HepG2 (cell line): ENCODE data around the gene LYPLA2. TPM values are rescaled to one million over a fixed set of nuclear protein-coding genes. Genes with fewer than 3 reads are reported as not detected.

Experiments used
- CCDC6 ChIP-seq: sonication (generic); formaldehyde crosslinking; IDR thresholded peaks from 2 replicates; pipeline ENCODE4 v1.8.1; 2022; ENCODE audit warnings: mild to moderate bottlenecking, missing genetic modification reagents, moderate library complexity
- FOXC1 ChIP-seq: sonication (generic); formaldehyde crosslinking; IDR thresholded peaks from 2 replicates; pipeline ENCODE4 v1.8.0; 2022; ENCODE audit warnings: mild to moderate bottlenecking, missing genetic modification reagents, borderline replicate concordance
- FOXK1 ChIP-seq: sonication (generic); formaldehyde crosslinking; IDR thresholded peaks from 2 replicates; pipeline ENCODE4 v1.4.0; 2020; ENCODE audit warnings: low read depth, missing genetic modification reagents, borderline replicate concordance
- HOXA9 ChIP-seq: sonication (generic); formaldehyde crosslinking; IDR thresholded peaks from 2 replicates; pipeline ENCODE4 v1.8.1; 2022; ENCODE audit warnings: missing genetic modification reagents, mild to moderate bottlenecking, moderate library complexity, borderline replicate concordance
- KLF9 ChIP-seq: IDR thresholded peaks from 2 replicates; pipeline ENCODE4 v1.6.1; 2016; ENCODE audit warnings: low read depth
- MAZ ChIP-seq, 2 experiments: sonication (generic) in 1 of 2; formaldehyde crosslinking in 1 of 2; IDR thresholded peaks; 2 replicates each; pipeline versions ENCODE4 v1.5.0 to v1.6.1; 2012 to 2020; ENCODE audit warnings: low read depth in 2 of 2, mild to moderate bottlenecking in 2 of 2, borderline replicate concordance in 1 of 2, improper control_type of control experiment in 1 of 2, low read length in 1 of 2, missing genetic modification reagents in 1 of 2, moderate library complexity in 1 of 2
- ZNF331 ChIP-seq: sonication (generic); formaldehyde crosslinking; IDR thresholded peaks from 2 replicates; pipeline ENCODE4 v1.4.0; 2020; ENCODE audit warnings: missing genetic modification reagents
- ZNF546 ChIP-seq: sonication (generic); formaldehyde crosslinking; conservative IDR thresholded peaks from 2 replicates; pipeline ENCODE4 v1.8.1; 2023; ENCODE audit warnings: mild to moderate bottlenecking, missing genetic modification reagents
- ZNF556 ChIP-seq: sonication (generic); formaldehyde crosslinking; IDR thresholded peaks from 2 replicates; pipeline ENCODE4 v1.4.0; 2020; ENCODE audit warnings: mild to moderate bottlenecking, missing genetic modification reagents, borderline replicate concordance
- ZNF839 ChIP-seq: sonication (generic); formaldehyde crosslinking; IDR thresholded peaks from 2 replicates; pipeline ENCODE4 v1.4.0; 2020; ENCODE audit warnings: missing genetic modification reagents, mild to moderate bottlenecking, borderline replicate concordance
- polyA plus RNA-seq, 8 experiments: library from polyadenylated mRNA; depleted of rRNA in 3 of 8; stranded (reverse) in 7 of 8; unstranded in 1 of 8; fragments of >200 nt; fragmentation: Illumina TruSeq in 4 of 8; extraction: Trizol in 4 of 8; gene quantifications; 2 replicates each; pipeline versions ENCODE4 v1.2.1 to v1.2.3, GENCODE V29; 2011 to 2016; ENCODE audit warnings: low read depth in 4 of 8, missing spikeins in 1 of 8, mixed read lengths in 1 of 8; ENCODE audit not compliant: insufficient read depth in 1 of 8
- total RNA-seq, 5 experiments: library from RNA; depleted of rRNA; stranded (reverse); fragments of >200 nt; fragmentation: Illumina TruSeq; extraction: Trizol; gene quantifications; 2 replicates each; pipeline ENCODE4 v1.2.3, GENCODE V29; 2016; ENCODE audit warnings: low read depth in 1 of 5
- TF ChIP-seq, protein P1 (sequence below): sonication (generic); formaldehyde crosslinking; IDR thresholded peaks from 2 replicates; pipeline ENCODE4 v1.8.1; 2023; ENCODE audit warnings: mild to moderate bottlenecking, moderate library complexity, missing genetic modification reagents
- TF ChIP-seq, protein P2 (sequence below): sonication (generic); formaldehyde crosslinking; IDR thresholded peaks from 2 replicates; pipeline ENCODE4 v1.4.0; 2020; ENCODE audit warnings: missing genetic modification reagents, borderline replicate concordance
- TF ChIP-seq, protein P3 (sequence below), 2 experiments: sonication (generic) in 1 of 2; formaldehyde crosslinking in 1 of 2; IDR thresholded peaks; 2 replicates each; pipeline versions ENCODE4 v1.4.0 to v1.6.1; 2018 to 2020; ENCODE audit warnings: missing genetic modification reagents in 2 of 2, borderline replicate concordance in 1 of 2, low read depth in 1 of 2, mild to moderate bottlenecking in 1 of 2, missing biosample characterization in 1 of 2
- TF ChIP-seq, protein P4 (sequence below): sonication (generic); formaldehyde crosslinking; IDR thresholded peaks from 2 replicates; pipeline ENCODE4 v1.4.0; 2020; ENCODE audit warnings: missing genetic modification reagents, borderline replicate concordance
- TF ChIP-seq, protein P5 (sequence below): sonication (generic); IDR thresholded peaks from 2 replicates; pipeline ENCODE4 v1.6.1; 2016; ENCODE audit warnings: low read depth, borderline replicate concordance

The LYPLA2 gene
- total and polyA plus RNA-seq, 2 of the 13 experiments (the other 11 are each of a cell fraction or from before 2014, with no cell fraction given), result 72.1 to 73.2 TPM

DNA sequence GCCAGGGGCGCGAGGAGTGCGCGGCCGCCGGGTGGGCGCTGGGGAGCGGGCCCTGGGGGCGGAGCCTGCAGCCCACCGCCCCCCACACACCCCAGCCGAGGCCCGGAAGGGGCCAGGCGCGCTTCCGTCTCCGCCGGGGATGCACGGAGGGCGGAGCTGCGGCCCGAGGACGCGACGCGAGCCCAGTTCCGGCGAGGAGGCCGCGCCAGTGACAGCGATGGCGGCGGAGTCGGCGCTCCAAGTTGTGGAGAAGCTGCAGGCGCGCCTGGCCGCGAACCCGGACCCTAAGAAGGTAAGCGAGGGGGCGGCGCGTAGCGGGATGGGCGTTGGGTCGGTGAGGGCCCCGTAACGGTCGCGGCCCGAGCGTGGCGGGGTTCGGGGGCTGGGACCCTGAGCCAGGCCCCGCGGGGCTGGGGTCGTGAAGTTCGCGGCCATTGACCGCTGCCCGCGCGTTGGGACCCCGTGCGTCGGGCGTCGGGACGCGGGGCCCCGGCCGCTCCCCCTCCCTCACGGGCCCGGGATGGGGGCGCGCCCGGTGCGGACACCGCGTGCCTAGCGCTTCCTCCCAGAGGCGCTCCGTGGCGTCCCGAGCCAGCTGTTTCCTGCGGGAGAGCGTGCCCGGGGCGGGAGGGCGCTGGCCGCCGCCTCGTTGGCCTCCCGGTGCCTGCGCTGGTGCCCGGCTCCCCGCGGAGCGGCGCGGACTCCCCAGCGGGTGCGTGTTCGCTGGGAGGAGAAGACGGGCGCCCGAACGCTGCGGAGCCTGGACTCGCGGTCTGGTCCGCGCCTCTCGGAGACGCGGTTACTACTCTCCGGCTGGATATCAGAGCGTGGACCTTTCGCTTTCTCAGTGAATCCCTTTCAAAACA lies 47.4 kb upstream of the LYPLA2 start, which contains the start of gene ELOA (continued):
- TF ChIP-seq, protein P1, sequence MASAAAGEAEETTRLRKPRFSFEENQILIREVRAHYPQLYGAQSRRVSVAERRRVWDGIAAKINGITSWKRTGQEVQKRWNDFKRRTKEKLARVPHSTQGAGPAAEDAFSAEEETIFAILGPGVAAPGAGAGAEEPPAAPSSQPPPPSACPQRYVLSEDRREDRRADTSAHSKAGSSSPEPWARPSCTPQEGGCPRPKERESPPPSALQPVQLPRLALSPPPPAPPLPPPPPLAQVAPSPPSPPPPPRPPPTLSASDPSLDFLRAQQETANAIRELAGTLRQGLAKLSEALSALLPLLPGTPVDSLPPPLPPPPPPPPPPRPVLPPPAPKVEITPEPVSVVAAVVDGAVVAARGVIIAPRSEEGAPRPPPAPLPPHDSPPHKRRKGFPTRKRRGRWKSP, result no peak
- TF ChIP-seq ZNF839 (CRISPR knock-in tag) (no peak; the same call in 1 of the 2 replicates), FOXK1 (peak; percentile 49; the same call in 1 of the 2 replicates), ZNF331 (CRISPR knock-in tag) (peak; percentile 67), ZNF546 (CRISPR knock-in tag) (no peak), HOXA9 (no peak), KLF9 (CRISPR knock-in tag) (no peak), FOXC1 (CRISPR knock-in tag) (no peak), CCDC6 (CRISPR knock-in tag) (no peak), MAZ (IDR thresholded peaks at IDR 0.05; ENCODE audit: borderline replicate concordance, low read depth, low read length) (0 out of 2 replicates have a peak, but pooled peaks have one; percentile 35), MAZ (CRISPR knock-in tag; IDR thresholded peaks at IDR 0.05; ENCODE audit: low read depth) (peak; percentile 57; the same call in 1 of the 2 replicates), ZNF556 (no peak)
- TF ChIP-seq, protein P2, sequence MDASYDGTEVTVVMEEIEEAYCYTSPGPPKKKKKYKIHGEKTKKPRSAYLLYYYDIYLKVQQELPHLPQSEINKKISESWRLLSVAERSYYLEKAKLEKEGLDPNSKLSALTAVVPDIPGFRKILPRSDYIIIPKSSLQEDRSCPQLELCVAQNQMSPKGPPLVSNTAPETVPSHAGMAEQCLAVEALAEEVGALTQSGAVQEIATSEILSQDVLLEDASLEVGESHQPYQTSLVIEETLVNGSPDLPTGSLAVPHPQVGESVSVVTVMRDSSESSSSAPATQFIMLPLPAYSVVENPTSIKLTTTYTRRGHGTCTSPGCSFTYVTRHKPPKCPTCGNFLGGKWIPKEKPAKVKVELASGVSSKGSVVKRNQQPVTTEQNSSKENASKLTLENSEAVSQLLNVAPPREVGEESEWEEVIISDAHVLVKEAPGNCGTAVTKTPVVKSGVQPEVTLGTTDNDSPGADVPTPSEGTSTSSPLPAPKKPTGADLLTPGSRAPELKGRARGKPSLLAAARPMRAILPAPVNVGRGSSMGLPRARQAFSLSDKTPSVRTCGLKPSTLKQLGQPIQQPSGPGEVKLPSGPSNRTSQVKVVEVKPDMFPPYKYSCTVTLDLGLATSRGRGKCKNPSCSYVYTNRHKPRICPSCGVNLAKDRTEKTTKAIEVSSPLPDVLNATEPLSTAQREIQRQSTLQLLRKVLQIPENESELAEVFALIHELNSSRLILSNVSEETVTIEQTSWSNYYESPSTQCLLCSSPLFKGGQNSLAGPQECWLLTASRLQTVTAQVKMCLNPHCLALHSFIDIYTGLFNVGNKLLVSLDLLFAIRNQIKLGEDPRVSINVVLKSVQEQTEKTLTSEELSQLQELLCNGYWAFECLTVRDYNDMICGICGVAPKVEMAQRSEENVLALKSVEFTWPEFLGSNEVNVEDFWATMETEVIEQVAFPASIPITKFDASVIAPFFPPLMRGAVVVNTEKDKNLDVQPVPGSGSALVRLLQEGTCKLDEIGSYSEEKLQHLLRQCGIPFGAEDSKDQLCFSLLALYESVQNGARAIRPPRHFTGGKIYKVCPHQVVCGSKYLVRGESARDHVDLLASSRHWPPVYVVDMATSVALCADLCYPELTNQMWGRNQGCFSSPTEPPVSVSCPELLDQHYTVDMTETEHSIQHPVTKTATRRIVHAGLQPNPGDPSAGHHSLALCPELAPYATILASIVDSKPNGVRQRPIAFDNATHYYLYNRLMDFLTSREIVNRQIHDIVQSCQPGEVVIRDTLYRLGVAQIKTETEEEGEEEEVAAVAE, result no peak
- TF ChIP-seq, protein P3, sequence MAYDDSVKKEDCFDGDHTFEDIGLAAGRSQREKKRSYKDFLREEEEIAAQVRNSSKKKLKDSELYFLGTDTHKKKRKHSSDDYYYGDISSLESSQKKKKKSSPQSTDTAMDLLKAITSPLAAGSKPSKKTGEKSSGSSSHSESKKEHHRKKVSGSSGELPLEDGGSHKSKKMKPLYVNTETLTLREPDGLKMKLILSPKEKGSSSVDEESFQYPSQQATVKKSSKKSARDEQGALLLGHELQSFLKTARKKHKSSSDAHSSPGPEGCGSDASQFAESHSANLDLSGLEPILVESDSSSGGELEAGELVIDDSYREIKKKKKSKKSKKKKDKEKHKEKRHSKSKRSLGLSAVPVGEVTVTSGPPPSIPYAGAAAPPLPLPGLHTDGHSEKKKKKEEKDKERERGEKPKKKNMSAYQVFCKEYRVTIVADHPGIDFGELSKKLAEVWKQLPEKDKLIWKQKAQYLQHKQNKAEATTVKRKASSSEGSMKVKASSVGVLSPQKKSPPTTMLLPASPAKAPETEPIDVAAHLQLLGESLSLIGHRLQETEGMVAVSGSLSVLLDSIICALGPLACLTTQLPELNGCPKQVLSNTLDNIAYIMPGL (CRISPR knock-in tag; IDR thresholded peaks at IDR 0.05; ENCODE audit: borderline replicate concordance in 1 of 2, low read depth in 1 of 2), result peak; percentile 67 to 93; a peak in 3 of 4 replicates
- TF ChIP-seq, protein P4, sequence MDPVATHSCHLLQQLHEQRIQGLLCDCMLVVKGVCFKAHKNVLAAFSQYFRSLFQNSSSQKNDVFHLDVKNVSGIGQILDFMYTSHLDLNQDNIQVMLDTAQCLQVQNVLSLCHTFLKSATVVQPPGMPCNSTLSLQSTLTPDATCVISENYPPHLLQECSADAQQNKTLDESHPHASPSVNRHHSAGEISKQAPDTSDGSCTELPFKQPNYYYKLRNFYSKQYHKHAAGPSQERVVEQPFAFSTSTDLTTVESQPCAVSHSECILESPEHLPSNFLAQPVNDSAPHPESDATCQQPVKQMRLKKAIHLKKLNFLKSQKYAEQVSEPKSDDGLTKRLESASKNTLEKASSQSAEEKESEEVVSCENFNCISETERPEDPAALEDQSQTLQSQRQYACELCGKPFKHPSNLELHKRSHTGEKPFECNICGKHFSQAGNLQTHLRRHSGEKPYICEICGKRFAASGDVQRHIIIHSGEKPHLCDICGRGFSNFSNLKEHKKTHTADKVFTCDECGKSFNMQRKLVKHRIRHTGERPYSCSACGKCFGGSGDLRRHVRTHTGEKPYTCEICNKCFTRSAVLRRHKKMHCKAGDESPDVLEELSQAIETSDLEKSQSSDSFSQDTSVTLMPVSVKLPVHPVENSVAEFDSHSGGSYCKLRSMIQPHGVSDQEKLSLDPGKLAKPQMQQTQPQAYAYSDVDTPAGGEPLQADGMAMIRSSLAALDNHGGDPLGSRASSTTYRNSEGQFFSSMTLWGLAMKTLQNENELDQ, result no peak
- TF ChIP-seq, protein P5, sequence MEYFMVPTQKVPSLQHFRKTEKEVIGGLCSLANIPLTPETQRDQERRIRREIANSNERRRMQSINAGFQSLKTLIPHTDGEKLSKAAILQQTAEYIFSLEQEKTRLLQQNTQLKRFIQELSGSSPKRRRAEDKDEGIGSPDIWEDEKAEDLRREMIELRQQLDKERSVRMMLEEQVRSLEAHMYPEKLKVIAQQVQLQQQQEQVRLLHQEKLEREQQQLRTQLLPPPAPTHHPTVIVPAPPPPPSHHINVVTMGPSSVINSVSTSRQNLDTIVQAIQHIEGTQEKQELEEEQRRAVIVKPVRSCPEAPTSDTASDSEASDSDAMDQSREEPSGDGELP, result peak; percentile 86; the same call in 1 of the 2 replicates
